HCT116 (cell line): ENCODE measurements around the gene ATAD2B. TPM values are rescaled to one million over a fixed set of nuclear protein-coding genes. Genes with fewer than 3 reads are reported as not detected.

Experiments used
- ATAC-seq: fragments of 200-7000 bp; cut with Tn5 transposase; 2 replicates; pipeline ENCODE4 v1.9.1; 2020; ENCODE audit warnings: mild to moderate bottlenecking, moderate library complexity
- BruUV-seq: library from RNA; stranded (reverse); fragments of 400-500 nt; replicated peaks from 2 replicates; lab custom pipeline; 2021; lab: Mats Ljungman, UMichigan
- CTCF ChIA-PET: fragments of 300-600 bp; sonication (Branson Sonifier 250); formaldehyde crosslinking; loops from one replicate; lab custom pipeline; 2021; ENCODE audit warnings: antibody characterized with exemption; lab: Charles Lee
- POLR2A ChIA-PET: fragments of 300-600, 350-600 bp; sonication (Branson Sonifier 250); formaldehyde crosslinking; loops from one replicate; lab custom pipeline; 2021; ENCODE audit warnings: antibody characterized with exemption; lab: Charles Lee
- RAD21 ChIA-PET, 2 experiments: fragments of 300-600 bp; sonication (Branson Sonifier 250); formaldehyde crosslinking; loops; one replicate each; lab custom pipeline; 2023; ENCODE audit warnings: low total read pairs in 2 of 2; ENCODE audit not compliant: uncharacterized antibody in 2 of 2, unreplicated experiment in 2 of 2, low non-redundant PET in 1 of 2; lab: Charles Lee
- DNase-seq: peaks from one replicate; pipeline ENCODE4 v3.0.0-alpha.2; 2010; ENCODE audit warnings: low read depth, low spot score
- H2AFZ ChIP-seq: fragments of 200-600 bp; shearing (Covaris generic), sonication (generic); 2 replicates; pipeline ENCODE4 v1.6.1; 2017; ENCODE audit warnings: low read depth, mixed run types, mixed read lengths, antibody characterized with exemption, low read length; ENCODE audit not compliant: poor library complexity, severe bottlenecking
- H3K27ac ChIP-seq: 2 replicates; pipeline ENCODE4 v1.5.1; 2012; ENCODE audit warnings: low read depth, low read length
- H3K27me3 ChIP-seq: fragments of 200-600 bp; sonication (generic); 2 replicates; pipeline ENCODE4 v1.6.1; 2016; ENCODE audit warnings: mixed run types, low read length, mixed read lengths; ENCODE audit not compliant: insufficient read depth
- H3K36me3 ChIP-seq, 2 experiments: fragments of 200-500 bp in 1 of 2; fragments of 200-600 bp in 1 of 2; sonication (Bioruptor generic) in 1 of 2; sonication (generic) in 1 of 2; 2 replicates each; pipeline versions ENCODE4 v1.5.1 to v1.6.1; 2014 to 2016; ENCODE audit warnings: low read length in 2 of 2, inconsistent platforms in 1 of 2, mixed read lengths in 1 of 2, mixed run types in 1 of 2; ENCODE audit not compliant: insufficient read depth in 2 of 2, control insufficient read depth in 1 of 2
- H3K4me1 ChIP-seq, 2 experiments: fragments of 200-600 bp in 1 of 2; sonication (generic) in 1 of 2; 2 replicates each; pipeline versions ENCODE4 v1.5.1 to v1.6.1; 2012 to 2017; ENCODE audit warnings: low read length in 2 of 2, inconsistent platforms in 1 of 2, mild to moderate bottlenecking in 1 of 2, mixed read lengths in 1 of 2, mixed run types in 1 of 2, moderate library complexity in 1 of 2; ENCODE audit not compliant: insufficient read depth in 2 of 2, control insufficient read depth in 1 of 2
- H3K4me2 ChIP-seq: fragments of 200-600 bp; sonication (generic); 2 replicates; pipeline ENCODE4 v1.6.1; 2017; ENCODE audit warnings: mixed run types, low read length, mixed read lengths
- H3K4me3 ChIP-seq, 2 experiments: fragments of 200-600 bp in 1 of 2; sonication (generic) in 1 of 2; replicated peaks in 1 of 2; 2 replicates each; pipeline ENCODE4 v1.5.1; 2011 to 2016; ENCODE audit warnings: low read length in 2 of 2, control low read depth in 1 of 2, low read depth in 1 of 2, mild to moderate bottlenecking in 1 of 2, mixed read lengths in 1 of 2, mixed run types in 1 of 2
- H3K79me2 ChIP-seq: fragments of 200-600 bp; sonication (generic); 2 replicates; pipeline ENCODE4 v1.6.1; 2017; ENCODE audit warnings: mild to moderate bottlenecking, mixed run types, low read length, moderate library complexity, mixed read lengths; ENCODE audit not compliant: insufficient read depth
- H3K9ac ChIP-seq: fragments of 200-600 bp; sonication (generic); 2 replicates; pipeline ENCODE4 v1.6.1; 2016; ENCODE audit warnings: low read length, mixed read lengths
- H3K9me2 ChIP-seq: fragments of 200-600 bp; sonication (generic), shearing (Covaris generic); 2 replicates; pipeline ENCODE4 v1.6.1; 2017; ENCODE audit warnings: mixed run types, mild to moderate bottlenecking, moderate library complexity; ENCODE audit not compliant: insufficient read depth
- H3K9me3 ChIP-seq, 2 experiments: fragments of 200-500 bp in 1 of 2; fragments of 200-600 bp in 1 of 2; sonication (Bioruptor generic) in 1 of 2; sonication (generic) in 1 of 2; 2 replicates each; pipeline ENCODE4 v1.6.1; 2014 to 2017; ENCODE audit warnings: low read length in 2 of 2, mixed read lengths in 2 of 2, inconsistent platforms in 1 of 2, low read depth in 1 of 2, mild to moderate bottlenecking in 1 of 2, mixed run types in 1 of 2, moderate library complexity in 1 of 2; ENCODE audit not compliant: control insufficient read depth in 1 of 2, insufficient read depth in 1 of 2
- H4K20me1 ChIP-seq: fragments of 200-600 bp; sonication (generic), shearing (Covaris generic); 2 replicates; pipeline ENCODE4 v1.6.1; 2017; ENCODE audit warnings: mixed run types, mild to moderate bottlenecking, moderate library complexity; ENCODE audit not compliant: insufficient read depth
- ATF3 ChIP-seq: IDR thresholded peaks from 2 replicates; pipeline ENCODE4 v1.6.1; 2012
- CBX3 ChIP-seq: IDR thresholded peaks from 2 replicates; pipeline ENCODE4 v1.6.1; 2012; ENCODE audit warnings: low read depth
- CTCF ChIP-seq, 3 experiments: fragments of 200-600 bp in 1 of 3; sonication (generic) in 1 of 3; IDR thresholded peaks in 2 of 3; conservative IDR thresholded peaks in 1 of 3; 2 replicates each; pipeline ENCODE4 v1.5.1; 2012 to 2017; ENCODE audit warnings: low read depth in 2 of 3, low read length in 2 of 3, antibody characterized with exemption in 1 of 3, borderline replicate concordance in 1 of 3, control low read depth in 1 of 3, mild to moderate bottlenecking in 1 of 3, mixed read lengths in 1 of 3, mixed run types in 1 of 3, moderate library complexity in 1 of 3; ENCODE audit not compliant: insufficient read depth in 1 of 3
- EGR1 ChIP-seq: IDR thresholded peaks from 2 replicates; pipeline ENCODE4 v1.6.1; 2012; ENCODE audit warnings: low read depth
- EZH2 ChIP-seq: fragments of 200-600 bp; sonication (generic); IDR thresholded peaks from 2 replicates; pipeline ENCODE4 v1.6.1; 2017; ENCODE audit warnings: antibody characterized with exemption, mixed run types
- FOSL1 ChIP-seq: IDR thresholded peaks from 2 replicates; pipeline ENCODE4 v1.6.1; 2012; ENCODE audit warnings: low read depth
- POLR2A ChIP-seq: IDR thresholded peaks from 2 replicates; pipeline ENCODE4 v1.7.0; 2011; ENCODE audit warnings: borderline replicate concordance; ENCODE audit not compliant: insufficient read depth, insufficient read length; ENCODE audit errors: extremely low read depth
- POLR2AphosphoS5 ChIP-seq: IDR thresholded peaks from 2 replicates; pipeline ENCODE4 v1.6.1; 2011; ENCODE audit warnings: mild to moderate bottlenecking, low read depth, low read length, moderate library complexity
- RAD21 ChIP-seq: IDR thresholded peaks from 2 replicates; pipeline ENCODE4 v1.6.1; 2012; ENCODE audit warnings: low read depth, mild to moderate bottlenecking
- SIN3A ChIP-seq: IDR thresholded peaks from 2 replicates; pipeline ENCODE4 v1.6.1; 2012; ENCODE audit warnings: low read depth
- SRF ChIP-seq: IDR thresholded peaks from 2 replicates; pipeline ENCODE4 v1.6.1; 2012; ENCODE audit warnings: low read depth
- TCF7L2 ChIP-seq: IDR thresholded peaks from 2 replicates; pipeline ENCODE4 v1.7.0; 2011; ENCODE audit warnings: borderline replicate concordance, inconsistent platforms; ENCODE audit not compliant: insufficient read depth, insufficient read length; ENCODE audit errors: extremely low read depth
- ZBTB33 ChIP-seq: IDR thresholded peaks from 2 replicates; pipeline ENCODE4 v1.6.1; 2011; ENCODE audit warnings: mild to moderate bottlenecking, low read length, moderate library complexity; ENCODE audit not compliant: insufficient replicate concordance; ENCODE audit errors: extremely low read depth
- ZFX ChIP-seq: fragments of 450-650 bp; IDR thresholded peaks from 2 replicates; pipeline ENCODE4 v1.6.1; 2017
- ZNF274 ChIP-seq: fragments of 200-500 bp; sonication (Bioruptor generic); IDR thresholded peaks from 2 replicates; pipeline ENCODE4 v1.6.1; 2014; ENCODE audit warnings: mild to moderate bottlenecking, low read depth, low read length, inconsistent platforms
- intact Hi-C: fragments of 100-400 bp; cut with micrococcal nuclease; formaldehyde crosslinking; loops from 2 replicates; pipeline ENCODE4 v1.10.0; 2022
- total RNA-seq: library from RNA; stranded (reverse); gene quantifications from one replicate; pipeline ENCODE4 v1.2.1, GENCODE V29; 2021; ENCODE audit not compliant: unreplicated experiment

Gene ATAD2B
- total RNA-seq, 1 experiment from 2014 or later: 9.6 TPM

- ChIA-PET CTCF (no interaction called here), RAD21 (no interaction called here), POLR2A (no interaction called here)
- Histone ChIP-seq H3K4me2 (no peak overlapping the region), H3K4me1 (no peaks in the 10 kb centered on the region), H3K79me2 (no peaks in the 10 kb centered on the region), H3K9ac (no peak overlapping the region), H3K27ac (no peak overlapping the region), H3K36me3 (no peaks in the 10 kb centered on the region), H3K9me3 (no peaks in the 10 kb centered on the region), H3K27me3 (no peaks in the 10 kb centered on the region), H3K9me2 (no peaks in the 10 kb centered on the region), H2AFZ (no peak overlapping the region), H3K4me3 (no peak overlapping the region), H4K20me1 (no peaks in the 10 kb centered on the region)
- BruUV-seq: no TSS peak
- intact Hi-C loops: no loop called here
- DNase-seq (no peak), ATAC-seq (no peak)
- no peak for TF ChIP-seq SIN3A
- TF ChIP-seq SRF: no peak
- TF ChIP-seq ZBTB33: no peak
- TF ChIP-seq FOSL1: no peak
- TF ChIP-seq ZNF274: no peak
- no peak for TF ChIP-seq EGR1
- no peak for TF ChIP-seq CBX3
- TF ChIP-seq RAD21: no peak
- TF ChIP-seq POLR2A: no peak
- TF ChIP-seq EZH2: no peak
These were observed 149.1 kb downstream of the ATAD2B start for GRCh38 chr2:23777826-23778225.

GRCh38 chr2:23776021-23776420, 150.9 kb downstream of the ATAD2B start:
- no peak overlapping the region for H3K4me2 ChIP-seq
- H3K27ac ChIP-seq: no peak overlapping the region
- H3K4me1 ChIP-seq: no peaks in the 10 kb centered on the region
- DNase-seq (no peak), ATAC-seq (no peak)
- no peak overlapping the region for H3K9ac ChIP-seq
- H3K9me3 ChIP-seq: no peaks in the 10 kb centered on the region
- BruUV-seq: no TSS peak
- no peaks in the 10 kb centered on the region for H3K36me3 ChIP-seq
- H2AFZ ChIP-seq: no peak overlapping the region
- ChIA-PET RAD21 (no interaction called here), CTCF (no interaction called here), POLR2A (no interaction called here)
- no peaks in the 10 kb centered on the region for H3K9me2 ChIP-seq
- H4K20me1 ChIP-seq: no peaks in the 10 kb centered on the region
- intact Hi-C loops: no loop called here
- no peak overlapping the region for H3K4me3 ChIP-seq
- no peaks in the 10 kb centered on the region for H3K27me3 ChIP-seq
- H3K79me2 ChIP-seq: no peaks in the 10 kb centered on the region
- TF ChIP-seq ZFX: no peak
- TF ChIP-seq SRF: no peak
- TF ChIP-seq ATF3: no peak
- TF ChIP-seq SIN3A: no peak
- no peak for TF ChIP-seq POLR2AphosphoS5
- TF ChIP-seq TCF7L2: no peak
- TF ChIP-seq ZNF274: no peak
- TF ChIP-seq CTCF (IDR thresholded peaks at IDR 0.05 in 2 of 3, conservative IDR thresholded peaks at IDR 0.05 in 1 of 3; ENCODE audit: borderline replicate concordance in 1 of 3, insufficient read depth in 1 of 3, low read depth in 2 of 3, low read length in 2 of 3): no peak
- TF ChIP-seq EZH2: no peak
- no peak for TF ChIP-seq EGR1
